ENCODE results near the gene DBNDD2. TPM values are rescaled to one million over a fixed set of nuclear protein-coding genes. Genes with fewer than 3 reads are reported as not detected.
A peak's percentile ranks its signal among the peaks of the same experiment; 100 is the strongest.

Gene DBNDD2
- total RNA-seq, 1 donor from 2014 or later: 18.1 TPM

GRCh38 chr20:45448270-45448669 is 40.2 kb downstream of the DBNDD2 start:
- H3K9me3 Mint-ChIP-seq: no peaks in the 10 kb centered on the region
- peaks cover 31% of the 10 kb centered on the region for H3K27me3 Mint-ChIP-seq (ENCODE audit: low read depth)
- H3K4me3 Mint-ChIP-seq: no peak overlapping the region
- no peak overlapping the region for H3K27ac Mint-ChIP-seq (ENCODE audit: unreplicated experiment)
- TF ChIP-seq CTCF (conservative IDR thresholded peaks at IDR 0.05): no peak
- no peaks in the 10 kb centered on the region for H3K4me1 Mint-ChIP-seq
- DNase-seq (ENCODE audit: low read depth, low spot score): no peak
- H3K36me3 Mint-ChIP-seq (ENCODE audit: low read depth): no peaks in the 10 kb centered on the region

DNA sequence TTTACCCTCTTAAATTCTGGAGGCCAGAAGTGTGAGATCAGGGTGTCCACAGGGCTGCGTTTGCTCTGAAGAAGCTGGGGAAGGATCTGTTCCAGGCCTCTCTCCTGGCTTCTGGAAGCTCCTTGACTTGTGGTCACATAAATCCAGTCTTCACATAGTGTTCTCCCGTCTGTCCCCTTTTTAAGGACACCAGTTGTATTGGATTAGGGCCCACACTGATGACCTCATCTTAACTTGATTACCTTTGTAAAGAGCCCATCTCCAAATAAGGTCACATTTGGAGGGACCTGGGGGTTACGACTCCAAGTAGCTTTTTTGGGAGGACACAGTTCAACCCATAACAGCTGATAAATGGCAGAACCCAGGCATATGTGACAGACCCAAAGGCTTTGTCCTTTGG is 41.4 kb downstream of the DBNDD2 start:
- Mint-ChIP-seq H3K27me3 (ENCODE audit: low read depth) (peaks cover 35% of the 10 kb centered on the region), H3K4me1 (no peaks in the 10 kb centered on the region), H3K4me3 (no peak overlapping the region), H3K9me3 (no peaks in the 10 kb centered on the region), H3K36me3 (ENCODE audit: low read depth) (no peaks in the 10 kb centered on the region), H3K27ac (ENCODE audit: unreplicated experiment) (no peak overlapping the region)
- no peak for TF ChIP-seq CTCF (conservative IDR thresholded peaks at IDR 0.05)
- no peak for DNase-seq (ENCODE audit: low read depth, low spot score)

DNA sequence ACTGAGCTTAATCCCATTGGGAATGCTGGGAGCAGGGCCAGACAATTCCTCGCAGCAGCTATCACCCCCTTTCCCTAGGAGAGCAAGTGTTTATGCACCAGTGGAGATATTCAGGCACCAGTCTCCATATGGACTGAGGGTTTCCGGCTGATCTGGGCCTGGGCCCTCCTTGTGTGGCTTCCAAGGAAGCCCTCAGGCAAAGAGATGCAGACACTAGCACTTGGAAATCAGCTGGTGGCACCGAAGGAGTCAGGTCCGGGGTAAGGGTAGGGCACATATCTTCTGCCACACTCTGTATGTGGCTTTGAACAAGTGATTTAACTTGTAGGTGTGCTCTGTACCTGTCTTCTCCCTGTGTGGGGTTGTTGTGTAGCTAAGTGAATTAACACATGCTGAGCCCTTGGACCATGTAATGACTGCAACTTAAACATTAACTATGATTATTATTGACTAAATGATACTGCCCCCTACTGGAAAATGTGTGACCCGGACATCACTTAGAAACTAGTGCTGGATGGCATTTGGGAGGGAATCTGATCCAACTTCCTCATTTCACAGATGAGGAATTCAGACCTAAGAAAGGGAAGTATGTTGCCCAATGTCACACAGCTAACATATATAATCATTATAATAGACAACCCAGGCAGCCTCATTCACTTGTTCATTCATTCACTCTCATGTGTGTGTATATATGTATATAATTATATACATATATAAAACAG is 42.2 kb downstream of the DBNDD2 start:
- DNase-seq (ENCODE audit: low read depth, low spot score): no peak
- no peak overlapping the region for H3K4me3 Mint-ChIP-seq
- no peaks in the 10 kb centered on the region for H3K4me1 Mint-ChIP-seq
- TF ChIP-seq CTCF (conservative IDR thresholded peaks at IDR 0.05): peak; percentile 72
- peaks cover 28% of the 10 kb centered on the region for H3K27me3 Mint-ChIP-seq (ENCODE audit: low read depth)
- no peak overlapping the region for H3K27ac Mint-ChIP-seq (ENCODE audit: unreplicated experiment)
- H3K9me3 Mint-ChIP-seq: no peaks in the 10 kb centered on the region
- H3K36me3 Mint-ChIP-seq (ENCODE audit: low read depth): no peaks in the 10 kb centered on the region

DNA sequence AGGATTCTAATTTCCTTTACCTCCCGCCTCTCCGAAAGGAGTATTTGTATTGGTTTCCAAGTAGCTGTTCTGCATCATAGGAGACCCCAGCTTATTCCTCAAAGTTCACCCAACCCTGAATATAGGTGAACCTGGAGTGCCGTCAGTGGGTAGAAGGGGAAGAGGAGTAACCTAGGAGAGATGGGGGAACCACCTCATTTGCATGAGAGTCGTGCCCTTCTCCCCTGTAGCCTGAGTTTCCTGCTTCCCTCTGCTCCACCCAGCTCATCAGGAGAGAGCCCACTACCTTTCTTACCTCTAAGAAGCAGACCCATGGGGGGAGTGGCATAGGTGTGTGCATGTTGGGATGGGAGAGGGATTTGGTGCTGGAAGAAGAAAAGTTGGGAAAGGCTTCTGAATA is 44.1 kb downstream of the DBNDD2 start:
- no peak for DNase-seq (ENCODE audit: low read depth, low spot score)
- Mint-ChIP-seq H3K27me3 (ENCODE audit: low read depth) (peaks cover 20% of the 10 kb centered on the region), H3K4me1 (no peaks in the 10 kb centered on the region), H3K4me3 (no peak overlapping the region), H3K36me3 (ENCODE audit: low read depth) (no peaks in the 10 kb centered on the region), H3K27ac (ENCODE audit: unreplicated experiment) (no peak overlapping the region), H3K9me3 (no peaks in the 10 kb centered on the region)
- no peak for TF ChIP-seq CTCF (conservative IDR thresholded peaks at IDR 0.05)

GRCh38 chr20:45452772-45453691 is 44.9 kb downstream of the DBNDD2 start:
- Mint-ChIP-seq H3K27me3 (ENCODE audit: low read depth) (peaks cover 20% of the 10 kb centered on the region), H3K4me1 (no peaks in the 10 kb centered on the region), H3K9me3 (no peaks in the 10 kb centered on the region), H3K27ac (ENCODE audit: unreplicated experiment) (peak overlapping the region; percentile 55), H3K36me3 (ENCODE audit: low read depth) (no peaks in the 10 kb centered on the region), H3K4me3 (no peak overlapping the region)
- TF ChIP-seq CTCF (conservative IDR thresholded peaks at IDR 0.05): no peak
- no peak for DNase-seq (ENCODE audit: low read depth, low spot score)

All from neural crest cell (in vitro differentiated cells).